HEK293 (cell line): ENCODE measurements around the gene SKP2.

ENCODE experiments used
- CTCF ChIA-PET: fragments of 350-600 bp; formaldehyde crosslinking; extraction: SDS; loops from one replicate; lab custom pipeline; 2021; ENCODE audit warnings: antibody characterized with exemption; lab: Yijun Ruan, JAX
- POLR2A ChIA-PET: fragments of 300-600 bp; formaldehyde crosslinking; extraction: SDS; loops from one replicate; lab custom pipeline; 2020; ENCODE audit warnings: antibody characterized with exemption, inconsistent platforms; lab: Yijun Ruan, JAX
- H3K27ac ChIP-seq: fragments of 200-500 bp; sonication (Bioruptor generic); 2 replicates; pipeline ENCODE4 v1.5.1; 2014; ENCODE audit warnings: low read depth, low read length, control low read depth, inconsistent platforms; ENCODE audit errors: extremely low read depth
- H3K36me3 ChIP-seq, 2 experiments: fragments of 200-500 bp in 1 of 2; sonication (Bioruptor generic) in 1 of 2; 1 replicate in 1 of 2; 2 replicates in 1 of 2; pipeline ENCODE4 v1.5.1; 2014 to 2017; ENCODE audit warnings: inconsistent platforms in 2 of 2, low read length in 2 of 2; ENCODE audit not compliant: control insufficient read depth in 2 of 2, insufficient read depth in 1 of 2
- H3K4me1 ChIP-seq: fragments of 200-500 bp; sonication (Bioruptor generic); 2 replicates; pipeline ENCODE4 v1.5.1; 2014; ENCODE audit warnings: mild to moderate bottlenecking, low read length, inconsistent platforms; ENCODE audit not compliant: control insufficient read depth, insufficient read depth
- H3K4me3 ChIP-seq: 2 replicates; pipeline ENCODE4 v1.5.1; 2011; ENCODE audit warnings: low read depth, mild to moderate bottlenecking, control low read depth, low read length, moderate library complexity
- H3K9me3 ChIP-seq: fragments of 200-500 bp; sonication (Bioruptor generic); 2 replicates; pipeline ENCODE4 v1.5.1; 2014; ENCODE audit warnings: low read depth, low read length, inconsistent platforms; ENCODE audit not compliant: control insufficient read depth, insufficient read depth
- FEZF1 ChIP-seq: fragments of 450-650 bp; formaldehyde crosslinking; IDR thresholded peaks from 2 replicates; pipeline ENCODE4 v1.5.1; 2016; ENCODE audit warnings: missing biosample characterization, missing genetic modification characterization
- GLIS1 ChIP-seq: fragments of 450-650 bp; formaldehyde crosslinking; IDR thresholded peaks from 2 replicates; pipeline ENCODE4 v1.5.1; 2016; ENCODE audit warnings: missing biosample characterization, missing genetic modification characterization
- TRIM28 ChIP-seq: IDR thresholded peaks from 2 replicates; pipeline ENCODE4 v1.6.1; 2011; ENCODE audit warnings: low read length, control low read depth, borderline replicate concordance
- WT1 ChIP-seq: fragments of 450-650 bp; formaldehyde crosslinking; IDR thresholded peaks from 2 replicates; pipeline ENCODE4 v1.5.1; 2016; ENCODE audit warnings: missing biosample characterization, missing genetic modification characterization
- ZBTB1 ChIP-seq: fragments of 450-650 bp; formaldehyde crosslinking; IDR thresholded peaks from 2 replicates; pipeline ENCODE4 v1.5.1; 2016; ENCODE audit warnings: missing biosample characterization, missing genetic modification characterization
- ZBTB8A ChIP-seq: fragments of 450-650 bp; formaldehyde crosslinking; IDR thresholded peaks from 2 replicates; pipeline ENCODE4 v1.5.1; 2016; ENCODE audit warnings: missing biosample characterization, missing genetic modification characterization
- ZFP41 ChIP-seq: fragments of 450-650 bp; formaldehyde crosslinking; IDR thresholded peaks from 2 replicates; pipeline ENCODE4 v1.5.1; 2016; ENCODE audit warnings: missing biosample characterization, missing genetic modification characterization, borderline replicate concordance
- ZIC2 ChIP-seq: fragments of 450-650 bp; formaldehyde crosslinking; IDR thresholded peaks from 2 replicates; pipeline ENCODE4 v1.5.1; 2016; ENCODE audit warnings: missing biosample characterization, missing genetic modification characterization
- ZNF416 ChIP-seq: fragments of 450-650 bp; formaldehyde crosslinking; IDR thresholded peaks from 2 replicates; pipeline ENCODE4 v1.5.1; 2016; ENCODE audit warnings: missing biosample characterization, missing genetic modification characterization
- ZNF510 ChIP-seq: fragments of 450-650 bp; formaldehyde crosslinking; IDR thresholded peaks from 2 replicates; pipeline ENCODE4 v1.5.1; 2018; ENCODE audit warnings: mild to moderate bottlenecking, missing genetic modification characterization, missing biosample characterization; ENCODE audit not compliant: insufficient replicate concordance
- ZNF660 ChIP-seq: fragments of 450-650 bp; IDR thresholded peaks from 2 replicates; pipeline ENCODE4 v1.5.1; 2018; ENCODE audit warnings: missing biosample characterization, mild to moderate bottlenecking, missing genetic modification characterization
- ZNF701 ChIP-seq: fragments of 450-650 bp; formaldehyde crosslinking; IDR thresholded peaks from 2 replicates; pipeline ENCODE4 v1.5.1; 2016; ENCODE audit warnings: missing biosample characterization, missing genetic modification characterization
- ZNF843 ChIP-seq: fragments of 450-650 bp; formaldehyde crosslinking; IDR thresholded peaks from 2 replicates; pipeline ENCODE4 v1.5.1; 2016; ENCODE audit warnings: missing biosample characterization, missing genetic modification characterization
- TF ChIP-seq, protein P1 (sequence below): fragments of 450-650 bp; formaldehyde crosslinking; IDR thresholded peaks from 2 replicates; pipeline ENCODE4 v1.5.1; 2016; ENCODE audit warnings: missing biosample characterization, missing genetic modification characterization
- TF ChIP-seq, protein P2 (sequence below): fragments of 450-650 bp; formaldehyde crosslinking; IDR thresholded peaks from 2 replicates; pipeline ENCODE4 v1.5.1; 2016; ENCODE audit warnings: missing biosample characterization, missing genetic modification characterization, borderline replicate concordance
- TF ChIP-seq, protein P3 (sequence below): fragments of 450-650 bp; formaldehyde crosslinking; IDR thresholded peaks from 2 replicates; pipeline ENCODE4 v1.5.1; 2016; ENCODE audit warnings: missing biosample characterization, missing genetic modification characterization
- TF ChIP-seq, protein P4 (sequence below): fragments of 450-650 bp; formaldehyde crosslinking; IDR thresholded peaks from 2 replicates; pipeline ENCODE4 v1.5.1; 2016; ENCODE audit warnings: missing biosample characterization, missing genetic modification characterization
- TF ChIP-seq, protein P5 (sequence below): fragments of 450-650 bp; formaldehyde crosslinking; IDR thresholded peaks from 2 replicates; pipeline ENCODE4 v1.5.1; 2016; ENCODE audit warnings: missing biosample characterization, missing genetic modification characterization

Gene SKP2

DNA sequence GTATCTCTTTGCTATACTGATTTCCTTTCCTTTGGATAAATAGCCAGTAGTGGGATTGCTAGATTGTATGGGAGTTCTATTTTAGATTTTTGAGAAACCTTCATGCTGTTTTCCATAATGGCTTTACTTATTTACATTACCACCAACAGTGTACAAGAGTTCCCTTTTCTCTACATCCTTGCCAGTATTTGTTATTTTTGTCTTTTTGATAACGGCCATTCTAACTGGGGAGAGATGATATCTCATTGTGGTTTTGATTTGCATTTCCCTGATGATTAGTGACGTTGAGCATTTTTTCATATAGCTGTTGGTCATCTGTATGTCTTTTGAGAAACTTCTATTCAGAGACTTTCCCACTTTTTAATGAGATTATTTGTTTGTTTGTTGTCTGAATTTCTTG is 64.0 kb downstream of the SKP2 start:
- no peaks in the 10 kb centered on the region for H3K9me3 ChIP-seq
- TF ChIP-seq ZNF510 (no peak), ZNF843 (tag by site-specific recombination) (no peak), ZFP41 (tag by site-specific recombination) (no peak), TRIM28 (no peak), FEZF1 (tag by site-specific recombination) (peak; percentile 62), ZIC2 (tag by site-specific recombination) (peak; percentile 53), GLIS1 (peak; percentile 64)
- TF ChIP-seq, protein P1, sequence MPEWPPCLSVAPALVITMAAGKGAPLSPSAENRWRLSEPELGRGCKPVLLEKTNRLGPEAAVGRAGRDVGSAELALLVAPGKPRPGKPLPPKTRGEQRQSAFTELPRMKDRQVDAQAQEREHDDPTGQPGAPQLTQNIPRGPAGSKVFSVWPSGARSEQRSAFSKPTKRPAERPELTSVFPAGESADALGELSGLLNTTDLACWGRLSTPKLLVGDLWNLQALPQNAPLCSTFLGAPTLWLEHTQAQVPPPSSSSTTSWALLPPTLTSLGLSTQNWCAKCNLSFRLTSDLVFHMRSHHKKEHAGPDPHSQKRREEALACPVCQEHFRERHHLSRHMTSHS (tag by site-specific recombination) = no peak
- TF ChIP-seq, all 188 proteins: peak for 3
- Histone ChIP-seq H3K4me3 (no peak overlapping the region), H3K4me1 (0 out of 2 replicates have a peak, but pooled peaks cover 2% of the 10 kb centered on the region), H3K27ac (no peak overlapping the region), H3K36me3 (peaks cover 25 to 30% of the 10 kb centered on the region in 2 experiments)
- POLR2A ChIA-PET = no interaction called here
- CTCF ChIA-PET = interaction anchor here (1.3 kb wide), 1 partner anchor 137 kb away, joined by 5 read pairs; no protein-coding TSS in a partner anchor

DNA sequence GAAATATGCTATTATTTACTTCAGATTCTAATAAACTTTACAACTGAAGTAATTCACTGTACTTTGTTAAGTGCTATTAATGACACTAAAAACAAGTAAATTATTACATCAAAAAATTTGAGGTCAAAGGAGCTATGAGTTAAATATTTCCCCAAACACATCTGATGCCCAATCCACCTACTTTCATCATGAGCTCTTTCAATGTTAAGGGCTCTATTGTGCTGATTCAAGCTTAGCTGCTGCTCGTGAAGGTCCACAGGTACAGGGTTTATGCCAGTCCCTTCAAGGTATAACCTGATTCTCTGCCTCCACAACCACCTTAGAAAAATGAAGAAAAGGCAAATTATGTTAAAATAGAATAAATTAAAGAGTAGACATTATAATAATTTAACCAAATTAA is 65.7 kb downstream of the SKP2 start:
- Histone ChIP-seq H3K27ac (no peak overlapping the region), H3K9me3 (no peaks in the 10 kb centered on the region), H3K4me1 (0 out of 2 replicates have a peak, but pooled peaks cover 2% of the 10 kb centered on the region), H3K4me3 (no peak overlapping the region), H3K36me3 (peaks cover 16 to 30% of the 10 kb centered on the region in 2 experiments)
- ChIA-PET POLR2A (no interaction called here), CTCF (interaction anchor here (1.0 to 1.6 kb wide), 6 partner anchors 20 to 254 kb away, joined by 3 to 7 read pairs (median 6); partner anchors contain the start of gene NADK2)
- no peak for TF ChIP-seq ZNF701 (tag by site-specific recombination)

DNA sequence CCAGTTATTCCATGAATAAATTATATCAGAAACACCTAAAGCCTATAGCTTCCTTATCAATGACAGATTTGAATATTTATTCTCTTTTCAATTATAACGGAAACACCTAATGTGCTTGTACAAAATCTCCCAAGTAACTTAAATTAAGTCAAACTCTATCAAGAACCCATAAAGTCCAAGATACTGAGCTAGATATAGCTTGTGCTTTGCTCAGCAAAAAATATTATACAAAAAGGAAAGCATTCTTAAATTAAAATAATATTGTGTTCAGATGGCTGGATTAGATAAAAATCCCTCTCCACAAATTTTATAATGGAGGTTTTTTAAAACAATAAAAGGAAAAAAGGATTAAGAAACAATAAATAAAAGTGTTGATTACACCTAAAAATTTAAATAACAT is 66.1 kb downstream of the SKP2 start:
- Histone ChIP-seq H3K27ac (no peak overlapping the region), H3K4me3 (no peak overlapping the region), H3K36me3 (peaks cover 16 to 26% of the 10 kb centered on the region in 2 experiments), H3K4me1 (0 out of 2 replicates have a peak, but pooled peaks cover 2% of the 10 kb centered on the region), H3K9me3 (no peaks in the 10 kb centered on the region)
- ChIA-PET POLR2A (no interaction called here), CTCF (interaction anchor here (0.7 to 1.8 kb wide), 8 partner anchors 16 to 255 kb away, joined by 3 to 10 read pairs (median 6); partner anchors contain the start of gene NADK2)
- TF ChIP-seq, protein P2, sequence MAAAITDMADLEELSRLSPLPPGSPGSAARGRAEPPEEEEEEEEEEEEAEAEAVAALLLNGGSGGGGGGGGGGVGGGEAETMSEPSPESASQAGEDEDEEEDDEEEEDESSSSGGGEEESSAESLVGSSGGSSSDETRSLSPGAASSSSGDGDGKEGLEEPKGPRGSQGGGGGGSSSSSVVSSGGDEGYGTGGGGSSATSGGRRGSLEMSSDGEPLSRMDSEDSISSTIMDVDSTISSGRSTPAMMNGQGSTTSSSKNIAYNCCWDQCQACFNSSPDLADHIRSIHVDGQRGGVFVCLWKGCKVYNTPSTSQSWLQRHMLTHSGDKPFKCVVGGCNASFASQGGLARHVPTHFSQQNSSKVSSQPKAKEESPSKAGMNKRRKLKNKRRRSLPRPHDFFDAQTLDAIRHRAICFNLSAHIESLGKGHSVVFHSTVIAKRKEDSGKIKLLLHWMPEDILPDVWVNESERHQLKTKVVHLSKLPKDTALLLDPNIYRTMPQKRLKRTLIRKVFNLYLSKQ (tag by site-specific recombination) = no peak
- no peak for TF ChIP-seq ZBTB8A (tag by site-specific recombination)
- TF ChIP-seq ZBTB1 (tag by site-specific recombination) = no peak
- TF ChIP-seq WT1 = no peak
- TF ChIP-seq ZNF660 (tag by site-specific recombination) = no peak
- TF ChIP-seq, protein P3, sequence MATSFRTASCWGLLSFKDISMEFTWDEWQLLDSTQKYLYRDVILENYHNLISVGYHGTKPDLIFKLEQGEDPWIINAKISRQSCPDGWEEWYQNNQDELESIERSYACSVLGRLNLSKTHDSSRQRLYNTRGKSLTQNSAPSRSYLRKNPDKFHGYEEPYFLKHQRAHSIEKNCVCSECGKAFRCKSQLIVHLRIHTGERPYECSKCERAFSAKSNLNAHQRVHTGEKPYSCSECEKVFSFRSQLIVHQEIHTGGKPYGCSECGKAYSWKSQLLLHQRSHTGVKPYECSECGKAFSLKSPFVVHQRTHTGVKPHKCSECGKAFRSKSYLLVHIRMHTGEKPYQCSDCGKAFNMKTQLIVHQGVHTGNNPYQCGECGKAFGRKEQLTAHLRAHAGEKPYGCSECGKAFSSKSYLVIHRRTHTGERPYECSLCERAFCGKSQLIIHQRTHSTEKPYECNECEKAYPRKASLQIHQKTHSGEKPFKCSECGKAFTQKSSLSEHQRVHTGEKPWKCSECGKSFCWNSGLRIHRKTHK (tag by site-specific recombination) = no peak
- no peak for TF ChIP-seq ZNF416 (tag by site-specific recombination)
- TF ChIP-seq, protein P4, sequence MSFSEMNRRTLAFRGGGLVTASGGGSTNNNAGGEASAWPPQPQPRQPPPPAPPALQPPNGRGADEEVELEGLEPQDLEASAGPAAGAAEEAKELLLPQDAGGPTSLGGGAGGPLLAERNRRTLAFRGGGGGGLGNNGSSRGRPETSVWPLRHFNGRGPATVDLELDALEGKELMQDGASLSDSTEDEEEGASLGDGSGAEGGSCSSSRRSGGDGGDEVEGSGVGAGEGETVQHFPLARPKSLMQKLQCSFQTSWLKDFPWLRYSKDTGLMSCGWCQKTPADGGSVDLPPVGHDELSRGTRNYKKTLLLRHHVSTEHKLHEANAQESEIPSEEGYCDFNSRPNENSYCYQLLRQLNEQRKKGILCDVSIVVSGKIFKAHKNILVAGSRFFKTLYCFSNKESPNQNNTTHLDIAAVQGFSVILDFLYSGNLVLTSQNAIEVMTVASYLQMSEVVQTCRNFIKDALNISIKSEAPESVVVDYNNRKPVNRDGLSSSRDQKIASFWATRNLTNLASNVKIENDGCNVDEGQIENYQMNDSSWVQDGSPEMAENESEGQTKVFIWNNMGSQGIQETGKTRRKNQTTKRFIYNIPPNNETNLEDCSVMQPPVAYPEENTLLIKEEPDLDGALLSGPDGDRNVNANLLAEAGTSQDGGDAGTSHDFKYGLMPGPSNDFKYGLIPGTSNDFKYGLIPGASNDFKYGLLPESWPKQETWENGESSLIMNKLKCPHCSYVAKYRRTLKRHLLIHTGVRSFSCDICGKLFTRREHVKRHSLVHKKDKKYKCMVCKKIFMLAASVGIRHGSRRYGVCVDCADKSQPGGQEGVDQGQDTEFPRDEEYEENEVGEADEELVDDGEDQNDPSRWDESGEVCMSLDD (tag by site-specific recombination) = no peak
- TF ChIP-seq, protein P5, sequence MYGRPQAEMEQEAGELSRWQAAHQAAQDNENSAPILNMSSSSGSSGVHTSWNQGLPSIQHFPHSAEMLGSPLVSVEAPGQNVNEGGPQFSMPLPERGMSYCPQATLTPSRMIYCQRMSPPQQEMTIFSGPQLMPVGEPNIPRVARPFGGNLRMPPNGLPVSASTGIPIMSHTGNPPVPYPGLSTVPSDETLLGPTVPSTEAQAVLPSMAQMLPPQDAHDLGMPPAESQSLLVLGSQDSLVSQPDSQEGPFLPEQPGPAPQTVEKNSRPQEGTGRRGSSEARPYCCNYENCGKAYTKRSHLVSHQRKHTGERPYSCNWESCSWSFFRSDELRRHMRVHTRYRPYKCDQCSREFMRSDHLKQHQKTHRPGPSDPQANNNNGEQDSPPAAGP (tag by site-specific recombination) = no peak
